GM18517 (cell line): ENCODE measurements around the gene GPR15.
"Not testable (repeated sequence)": the region's sequence is repeated elsewhere in the genome, so short reads cannot be mapped to it uniquely, and the experiment has no call there.

Experiments used
- ATAC-seq: cut with Tn5 transposase; IDR thresholded peaks from one replicate; pipeline ENCODE4 v1.9.1; 2021; ENCODE audit warnings: mild to moderate bottlenecking, moderate library complexity; ENCODE audit not compliant: unreplicated experiment

GPR15 gene

DNA sequence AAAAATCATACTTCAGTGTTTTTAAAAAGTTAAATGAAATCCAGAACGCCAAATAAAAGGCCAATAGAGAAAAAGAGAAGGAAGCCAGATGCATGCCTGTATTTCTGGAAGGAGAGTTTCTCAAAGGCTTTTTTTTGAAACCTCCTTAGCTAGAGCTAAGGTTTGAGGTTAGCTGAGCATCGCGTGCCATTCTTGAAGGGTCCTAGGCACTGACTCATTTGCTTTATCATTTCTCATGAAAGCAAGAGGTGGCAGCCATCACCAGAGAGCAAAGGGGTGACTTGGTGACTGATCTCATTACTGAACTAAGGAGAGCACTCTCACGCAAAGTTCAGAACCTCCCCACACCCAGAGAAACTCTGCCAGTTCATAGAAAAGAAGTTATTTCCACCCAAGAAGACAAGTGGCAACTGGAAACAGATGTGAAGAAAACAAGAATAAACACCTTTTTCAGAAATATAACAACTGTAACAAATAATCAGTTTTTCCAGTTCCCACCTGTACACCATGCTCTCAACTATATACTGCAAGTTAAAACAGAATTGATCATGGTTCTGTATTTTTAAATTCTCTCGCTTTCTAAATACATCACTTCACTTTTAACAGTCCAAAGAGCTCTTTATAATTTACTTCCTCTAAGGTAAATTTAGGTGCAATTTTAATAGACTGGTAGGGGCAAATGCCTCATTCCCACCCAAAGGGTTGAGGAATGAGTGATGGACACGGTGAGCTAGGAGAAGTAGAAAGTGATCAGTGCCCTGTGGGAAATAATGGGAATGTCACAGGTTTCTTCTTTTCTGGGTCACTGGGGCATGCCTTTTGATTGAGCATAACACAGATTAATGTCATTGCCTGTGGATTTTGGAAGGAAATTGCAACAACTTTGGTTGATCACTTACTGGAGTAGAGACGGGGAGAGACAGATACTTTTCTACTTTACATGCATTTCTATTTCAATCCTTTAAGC lies 24.7 kb downstream of the GPR15 start:
- ATAC-seq = peak; percentile 79

DNA sequence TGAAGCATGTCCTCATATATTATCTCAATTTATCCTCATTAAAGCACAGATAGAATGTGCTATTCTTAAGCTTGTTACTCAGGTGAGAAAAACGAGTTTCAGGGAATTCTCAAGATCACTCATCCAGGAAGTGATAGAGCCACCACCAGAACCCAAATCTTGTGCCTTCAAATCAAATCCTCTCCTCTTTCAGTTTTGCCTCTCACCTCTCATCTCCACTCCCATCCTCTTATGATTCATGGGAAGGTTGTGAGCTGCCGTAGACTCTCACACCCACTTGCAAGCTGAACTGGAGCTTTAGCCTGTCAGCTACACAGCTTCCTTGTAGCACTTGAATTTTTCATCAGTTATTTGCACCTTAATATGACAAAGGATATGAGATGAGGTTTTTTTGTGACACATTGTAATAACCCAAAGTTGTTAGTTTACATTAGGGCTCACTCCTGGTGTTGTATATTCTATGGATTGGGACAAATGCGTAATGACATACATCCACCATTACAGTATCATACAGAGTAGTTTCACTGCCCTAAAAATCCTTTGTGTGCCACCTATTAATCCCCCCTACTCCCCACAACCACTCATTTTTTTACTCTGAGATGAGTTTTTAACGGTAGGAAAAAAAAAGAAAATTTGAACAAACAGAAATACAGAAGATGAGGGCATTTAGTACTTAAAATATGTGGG lies 25.7 kb downstream of the GPR15 start:
- ATAC-seq = no peak

DNA sequence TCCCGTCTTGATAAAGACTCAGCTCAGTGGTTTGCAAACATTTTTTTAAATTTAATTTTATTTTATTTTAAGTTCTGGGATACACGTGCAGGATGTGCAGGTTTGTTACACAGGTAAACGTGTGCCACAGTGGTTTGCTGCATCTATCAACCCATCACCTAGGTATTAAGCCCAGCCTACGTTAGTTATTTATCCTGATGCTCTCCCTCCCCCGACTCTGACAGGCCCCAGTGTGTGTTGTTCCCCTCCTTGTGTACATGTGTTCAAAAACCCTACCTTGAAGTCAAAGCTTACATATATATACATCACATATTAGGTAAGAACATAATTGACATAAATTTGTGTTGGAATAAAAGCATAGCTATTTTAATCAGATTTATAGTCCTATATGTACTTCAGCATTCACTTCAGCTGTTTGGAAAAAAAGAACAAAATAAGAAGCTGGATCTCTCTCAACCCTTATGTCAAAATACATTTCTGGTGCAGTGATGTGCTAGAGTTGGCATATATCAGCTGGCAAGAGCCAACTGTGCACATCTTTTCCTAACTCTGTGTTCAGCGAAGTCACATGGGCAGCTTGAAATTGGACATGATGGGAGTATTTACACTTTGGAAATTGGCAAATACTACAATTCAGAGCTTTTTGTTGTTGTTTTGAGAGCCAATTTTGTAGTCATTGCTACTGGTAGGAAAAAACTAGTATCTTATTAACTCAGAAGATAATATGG lies 26.5 kb downstream of the GPR15 start:
- no peak for ATAC-seq

DNA sequence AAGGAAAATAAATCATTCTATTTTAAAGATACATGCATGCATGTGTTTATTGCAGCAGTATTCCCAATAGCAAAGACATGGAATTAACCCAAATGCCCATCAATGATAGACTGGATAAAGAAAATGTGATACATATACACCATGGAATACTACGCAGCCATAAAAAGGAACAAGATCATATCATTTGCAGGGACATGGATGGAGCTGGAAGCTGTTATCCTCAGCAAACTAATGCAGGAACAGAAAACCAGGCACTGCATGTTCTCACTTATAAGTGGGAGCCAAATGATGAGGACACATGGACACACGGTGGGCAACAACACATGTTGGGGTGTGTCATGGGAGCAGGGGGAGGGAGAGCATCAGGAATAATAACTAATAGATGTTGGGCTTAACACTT lies 28.0 kb downstream of the GPR15 start:
- not testable (repeated sequence) for ATAC-seq

DNA sequence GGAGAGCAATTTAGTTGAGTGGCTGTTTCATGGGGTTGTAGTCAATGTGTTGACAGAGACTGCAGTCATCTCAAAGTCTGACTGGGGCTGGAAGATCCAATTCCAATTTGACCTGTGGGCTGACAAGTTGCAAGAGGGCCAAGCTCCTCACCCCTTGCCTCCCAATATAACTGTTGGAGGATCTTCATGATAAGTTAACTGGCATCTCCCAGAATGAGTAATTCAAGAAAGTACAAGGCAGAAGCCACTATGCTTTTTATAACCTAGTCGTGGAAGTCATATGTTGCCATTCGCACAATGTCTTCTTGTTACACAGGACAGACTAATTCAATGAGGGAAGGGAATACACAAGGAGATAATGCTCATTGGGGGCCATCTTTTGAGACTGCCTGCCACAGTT lies 29.1 kb downstream of the GPR15 start:
- ATAC-seq = no peak

DNA sequence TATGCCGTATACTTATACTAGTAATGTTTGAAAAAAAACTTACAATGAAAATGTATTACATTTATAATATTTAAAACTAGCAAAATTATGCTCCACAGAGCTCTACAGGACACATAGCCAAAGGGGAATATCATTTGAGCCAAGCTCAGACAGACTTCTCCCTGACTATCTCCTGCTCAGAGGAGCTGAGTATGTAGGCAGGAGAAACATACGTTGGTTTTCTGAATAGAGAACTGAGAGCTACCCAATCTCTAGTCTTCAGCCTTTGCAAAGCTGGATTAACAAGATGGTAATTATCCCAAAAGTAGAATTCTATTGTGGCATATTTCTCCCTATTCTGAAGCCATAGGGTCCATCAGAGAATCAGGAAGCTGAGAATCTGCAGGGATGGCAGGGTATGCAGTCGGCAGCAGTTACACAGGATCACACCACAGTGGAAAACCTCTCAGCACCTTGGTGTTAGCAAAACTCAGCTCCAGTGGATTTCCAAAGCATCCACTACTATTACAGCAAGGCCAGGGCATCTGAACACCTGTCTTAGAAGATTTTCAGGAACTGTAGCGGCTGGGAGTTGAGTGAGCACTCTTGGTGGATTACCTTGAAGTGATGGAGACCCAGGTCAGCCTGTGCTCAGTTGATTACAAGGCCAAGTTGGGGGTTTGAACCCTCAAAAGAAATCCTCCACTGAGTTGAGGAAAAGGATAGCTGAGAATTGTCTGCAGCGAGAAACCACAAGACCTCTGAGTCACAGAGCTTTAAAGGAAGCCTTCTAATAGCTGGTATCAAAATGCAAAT lies 30.1 kb downstream of the GPR15 start:
- ATAC-seq = peak; percentile 14

DNA sequence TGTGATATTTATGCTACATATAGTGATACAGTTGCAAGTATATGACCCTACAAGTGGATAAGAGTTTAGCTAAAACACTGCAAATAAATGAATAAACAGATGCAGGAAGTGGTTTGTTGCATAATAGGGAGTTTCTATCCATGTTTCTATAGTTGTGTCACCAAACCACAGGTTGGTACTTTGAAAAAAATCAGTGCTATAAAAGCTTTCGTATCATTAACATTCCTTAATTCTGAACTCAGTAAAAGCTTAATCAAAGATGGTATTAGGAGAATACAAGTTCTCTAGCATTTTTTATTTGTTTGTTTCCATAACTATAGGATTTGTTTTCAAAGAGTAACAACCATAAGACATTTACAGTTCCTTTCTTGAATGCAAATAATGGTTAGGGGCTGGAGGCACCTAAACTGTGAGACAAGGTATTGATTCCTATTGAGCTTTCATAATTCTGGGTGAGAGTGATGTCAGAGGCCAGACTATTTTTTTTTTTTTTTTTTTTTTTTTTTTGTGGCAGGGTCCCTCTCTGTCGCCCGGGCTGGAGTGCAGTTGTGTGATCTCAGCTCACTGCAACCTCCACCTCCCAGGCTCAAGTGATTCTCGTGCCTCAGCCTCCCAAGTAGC lies 32.0 kb downstream of the GPR15 start:
- ATAC-seq = peak; percentile 71

DNA sequence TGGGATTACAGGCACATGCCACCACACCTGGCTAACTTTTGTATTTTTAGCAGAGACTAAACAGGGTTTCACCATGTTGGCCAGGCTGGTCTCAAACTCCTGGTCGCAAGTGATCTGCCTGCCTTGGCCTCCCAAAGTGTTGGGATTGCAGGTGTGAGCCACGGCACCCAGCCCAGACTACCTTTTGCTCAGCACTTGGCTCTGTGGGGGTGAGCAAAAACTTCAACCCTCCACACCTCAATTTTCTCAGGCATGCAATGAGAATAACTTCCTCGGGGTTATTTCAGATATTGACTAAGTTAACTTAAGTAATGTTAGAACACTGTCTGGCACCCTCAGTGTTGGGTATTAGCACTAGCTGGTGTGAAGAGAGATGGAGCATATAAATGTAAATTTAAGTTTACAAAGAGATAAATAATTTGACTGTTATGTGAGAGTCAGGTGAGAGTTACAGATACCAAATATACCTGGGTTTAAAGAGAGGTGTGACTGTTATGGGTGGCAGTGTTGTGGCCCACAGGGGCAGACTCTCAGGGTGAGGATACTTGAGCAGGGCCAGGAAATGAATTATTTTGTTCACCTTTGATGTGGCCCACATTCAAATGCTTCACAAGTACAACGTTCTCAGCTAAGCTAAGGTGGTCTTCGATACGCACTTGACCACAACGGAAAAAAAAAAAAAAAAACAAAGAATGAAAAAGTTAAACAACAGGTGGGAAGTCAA lies 32.7 kb downstream of the GPR15 start:
- no peak for ATAC-seq

DNA sequence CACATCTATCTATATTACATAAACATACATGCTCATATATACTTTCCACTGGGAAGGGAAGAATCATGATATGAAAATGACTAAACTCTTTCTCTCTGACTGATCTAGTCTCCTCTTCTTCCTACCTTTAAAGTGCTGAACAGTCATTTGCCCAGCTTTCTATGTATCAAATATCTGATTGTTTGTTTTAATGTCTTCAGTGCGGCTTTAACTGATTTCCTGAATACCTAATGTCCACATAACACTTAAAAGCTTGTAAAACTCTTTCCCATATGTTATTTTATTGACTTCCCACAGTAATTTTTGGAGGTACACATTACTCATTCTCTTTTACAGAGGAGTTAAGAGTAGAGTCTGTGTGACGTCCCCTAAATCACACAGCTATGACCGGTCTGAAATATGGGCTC lies 33.5 kb downstream of the GPR15 start:
- no peak for ATAC-seq

DNA sequence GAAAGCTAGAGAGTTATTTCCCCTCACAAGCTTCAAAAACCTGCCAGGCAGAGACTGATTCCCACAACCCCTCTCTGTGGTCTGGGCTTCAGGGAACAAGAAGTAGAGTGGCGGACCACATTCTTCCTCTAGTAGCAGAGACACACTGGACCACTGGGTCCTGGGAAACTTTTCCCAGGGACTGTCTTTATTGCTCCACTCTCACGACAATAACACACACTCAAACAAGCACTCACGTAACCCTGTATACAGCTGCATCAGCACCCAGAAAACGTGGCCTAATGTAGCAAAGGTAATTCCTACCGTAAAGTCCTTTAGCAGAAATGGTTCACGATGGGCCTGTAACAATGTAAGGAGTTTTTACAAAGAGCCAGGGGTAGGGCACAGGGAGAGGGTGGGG lies 34.1 kb downstream of the GPR15 start:
- no peak for ATAC-seq

DNA sequence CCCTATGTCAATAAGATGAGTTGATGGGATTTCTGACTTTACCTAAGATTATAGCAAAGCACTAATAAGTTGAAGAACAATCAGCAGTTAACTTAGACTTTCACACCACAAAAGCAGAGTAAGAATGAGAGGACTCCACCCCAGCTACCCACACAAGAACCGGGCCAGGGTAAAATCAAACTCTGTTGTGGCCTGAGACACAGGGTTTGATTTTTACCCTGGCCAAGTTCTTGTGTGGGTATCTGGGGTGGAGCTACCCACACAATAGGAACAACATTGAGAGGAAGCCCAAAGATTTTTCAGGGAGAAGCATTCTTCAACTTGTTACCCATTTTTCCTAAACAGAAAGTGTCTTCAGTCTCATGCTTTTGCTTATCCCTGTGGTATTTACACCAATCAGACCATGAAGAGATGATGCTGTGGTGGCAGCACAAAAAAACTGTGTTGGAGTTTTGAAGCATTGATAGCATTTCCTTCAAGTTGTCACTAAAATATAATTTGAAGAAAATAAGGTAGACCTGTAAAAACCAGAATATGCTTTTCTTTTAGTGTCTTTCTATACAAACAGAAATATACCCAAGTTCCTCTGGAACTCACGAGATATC lies 36.0 kb downstream of the GPR15 start:
- no peak for ATAC-seq

DNA sequence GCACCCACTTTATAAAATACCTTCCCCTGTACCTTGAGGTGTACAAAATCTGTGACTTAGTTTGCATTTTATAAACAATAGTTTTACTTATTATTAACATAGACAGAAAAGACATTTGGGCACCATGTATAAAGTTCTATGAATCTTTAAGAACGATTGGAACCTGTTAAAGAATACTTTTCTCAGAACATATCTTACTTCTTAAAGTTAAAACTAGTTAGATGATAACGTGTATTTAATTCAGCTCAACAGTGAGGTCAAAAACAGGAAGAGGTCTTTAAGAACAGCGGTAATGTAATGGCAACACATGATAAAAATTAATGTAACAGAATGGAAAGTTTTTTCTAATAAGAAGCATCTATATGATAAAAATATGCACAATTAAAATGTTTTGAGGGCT lies 36.6 kb downstream of the GPR15 start:
- no peak for ATAC-seq

DNA sequence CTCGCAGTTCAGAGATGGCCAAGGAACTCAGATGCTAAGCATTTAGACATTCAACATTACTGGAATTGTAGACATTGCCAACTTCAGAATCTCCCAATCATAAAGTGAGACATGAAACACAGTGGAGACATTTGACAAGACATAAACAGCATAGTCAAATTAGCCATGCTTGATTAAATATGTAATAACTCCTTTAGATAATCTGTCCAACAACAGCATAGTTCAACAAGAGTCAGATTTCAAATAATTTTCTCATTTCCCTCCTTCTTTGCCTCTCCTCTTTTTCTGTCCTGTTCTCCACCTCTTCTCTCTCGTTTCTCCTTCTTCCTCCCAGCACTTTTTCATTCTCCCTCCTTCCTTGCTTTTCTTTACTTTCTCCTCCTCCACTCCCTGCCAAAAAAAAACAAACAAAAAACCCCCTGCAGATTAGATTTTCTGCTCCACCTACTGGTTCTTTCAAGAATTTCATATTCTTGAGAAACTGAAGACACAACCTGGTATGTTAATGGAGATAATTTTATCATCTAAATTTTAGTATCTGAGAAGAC lies 41.5 kb downstream of the GPR15 start:
- ATAC-seq = peak; percentile 71

DNA sequence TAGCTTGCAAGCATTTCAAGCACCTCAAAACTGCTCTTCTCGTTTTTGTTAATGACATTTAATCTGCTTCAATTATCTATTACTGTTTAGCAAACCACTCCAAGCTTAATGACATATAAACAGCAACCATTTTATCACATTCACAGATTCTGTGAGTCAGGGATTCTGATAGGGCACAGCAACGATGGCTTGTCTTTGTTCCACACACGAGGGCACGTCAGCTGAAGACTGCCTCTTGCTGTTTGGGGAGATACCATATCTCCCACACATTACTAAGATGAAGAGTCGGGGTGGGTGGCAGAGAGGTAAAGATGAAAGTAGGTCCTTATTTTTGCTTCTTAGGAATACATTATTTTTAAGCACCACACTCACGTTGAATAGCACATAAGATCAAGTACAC lies 42.4 kb downstream of the GPR15 start:
- ATAC-seq = no peak

DNA sequence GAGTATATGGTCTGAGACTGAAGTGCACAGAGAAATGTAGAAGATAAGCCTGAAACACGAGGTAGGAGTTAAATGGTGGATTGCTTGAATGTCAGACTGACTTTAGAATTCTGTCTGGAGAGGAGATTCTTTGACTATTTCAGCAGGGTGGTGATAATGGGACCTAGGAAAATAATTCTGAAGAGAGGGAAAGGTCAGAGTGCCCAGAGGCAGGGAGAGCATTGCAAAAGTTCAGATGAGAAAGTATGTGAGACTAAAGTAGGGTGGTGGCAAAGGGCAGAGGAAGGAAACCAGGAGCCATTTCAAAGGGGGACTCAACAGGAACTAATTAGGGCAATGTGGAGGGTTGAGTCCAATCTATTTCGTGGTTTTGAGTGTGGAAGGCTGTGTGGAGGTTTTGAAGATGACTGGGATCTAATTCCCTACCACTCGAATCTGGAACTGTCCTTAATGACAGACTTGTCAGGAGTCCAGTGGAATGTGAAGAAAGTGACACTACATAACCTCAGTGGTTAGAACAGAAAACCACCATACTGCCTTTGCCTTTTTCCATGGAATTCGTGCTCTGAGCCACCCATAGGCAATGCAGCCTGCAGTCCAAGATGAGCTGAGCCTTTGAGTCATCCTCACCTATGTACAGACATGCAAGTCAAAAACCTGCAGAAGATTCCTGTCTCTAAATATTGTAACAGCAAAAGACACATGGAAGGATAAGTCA lies 45.6 kb downstream of the GPR15 start:
- no peak for ATAC-seq

DNA sequence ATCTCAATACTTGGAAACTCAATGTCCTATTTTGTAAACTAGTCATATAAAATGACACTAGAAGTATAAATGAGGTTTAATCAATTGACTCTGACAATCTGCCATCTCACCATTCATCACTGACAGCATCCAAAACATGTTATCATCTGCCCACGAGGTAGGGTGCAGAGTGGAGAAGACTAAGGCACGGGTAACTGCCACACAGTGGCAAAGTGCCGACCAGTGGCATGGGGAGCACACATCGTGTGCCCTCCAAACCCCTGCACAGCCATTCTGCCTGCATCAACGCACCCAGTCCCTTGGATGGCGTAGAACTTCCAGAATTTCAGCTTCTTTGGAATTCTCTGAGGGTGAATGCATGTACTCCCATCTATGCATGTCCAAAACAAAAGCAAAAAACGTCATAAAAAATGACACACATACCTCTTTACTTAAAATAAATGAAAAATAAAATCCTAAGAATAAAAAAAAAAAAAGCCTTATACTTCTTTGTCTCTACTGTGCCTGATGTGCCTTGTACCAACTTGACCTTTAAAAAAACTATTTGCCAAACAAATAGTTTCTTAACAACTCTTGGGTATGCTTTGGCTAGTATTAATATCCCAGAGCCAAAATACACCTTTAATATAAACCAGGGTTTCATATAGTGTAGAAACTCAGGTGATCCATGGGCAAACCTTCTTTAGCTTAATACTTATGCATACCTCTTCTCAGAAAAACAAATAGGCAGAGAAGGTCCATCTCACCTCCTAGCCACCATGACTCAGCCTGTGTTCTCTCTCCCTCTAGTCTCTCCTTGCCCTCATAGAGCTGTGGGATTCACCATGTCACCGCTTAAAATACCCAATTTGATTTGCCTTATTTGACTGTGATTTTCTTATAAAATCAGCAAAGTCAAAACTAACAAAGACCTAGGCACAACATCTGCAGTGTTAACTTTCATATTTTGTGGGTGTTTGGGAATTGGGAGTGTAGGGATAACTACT lies 48.9 kb downstream of the GPR15 start:
- no peak for ATAC-seq

DNA sequence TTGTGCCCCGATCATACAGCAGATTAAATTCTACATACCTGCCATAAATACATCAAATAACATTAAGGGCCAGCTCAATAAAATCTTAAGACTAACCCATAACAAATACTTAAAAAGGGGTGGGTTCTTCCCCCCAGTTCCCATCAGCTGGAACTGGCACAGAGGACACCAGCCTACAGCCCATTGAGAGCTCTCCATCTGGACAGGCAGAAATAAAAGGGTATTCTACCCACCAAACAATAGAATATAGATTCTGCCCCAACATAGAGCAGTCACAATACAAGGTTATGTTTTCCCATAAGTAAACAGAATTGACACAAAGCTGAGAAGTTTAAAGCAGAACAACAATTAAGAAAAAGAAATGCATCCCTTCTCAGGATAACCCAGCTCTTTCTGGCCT lies 49.7 kb downstream of the GPR15 start:
- no peak for ATAC-seq
